Measurements from ENCODE around the gene DOCK11.

DNA sequence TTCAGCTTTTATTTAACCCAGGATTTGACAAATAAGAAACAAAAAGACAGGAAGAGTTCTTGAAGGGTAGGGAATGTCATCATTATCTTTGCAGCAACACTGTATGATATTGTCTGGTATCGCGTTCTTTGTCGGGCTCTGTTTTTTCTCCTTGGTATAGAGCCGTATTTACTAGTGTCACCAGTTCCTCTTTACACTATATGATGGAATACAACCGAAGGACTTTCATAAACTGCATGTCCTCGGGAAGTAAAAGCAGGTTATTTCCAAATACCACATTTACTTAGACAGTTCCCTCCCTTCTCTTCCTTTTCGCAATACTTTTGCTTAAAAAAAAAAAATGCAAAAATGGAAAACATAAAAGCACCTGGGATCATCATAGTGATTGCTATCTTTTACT, 135.2 kb downstream of the DOCK11 start:
- TF ChIP-seq, protein P1, sequence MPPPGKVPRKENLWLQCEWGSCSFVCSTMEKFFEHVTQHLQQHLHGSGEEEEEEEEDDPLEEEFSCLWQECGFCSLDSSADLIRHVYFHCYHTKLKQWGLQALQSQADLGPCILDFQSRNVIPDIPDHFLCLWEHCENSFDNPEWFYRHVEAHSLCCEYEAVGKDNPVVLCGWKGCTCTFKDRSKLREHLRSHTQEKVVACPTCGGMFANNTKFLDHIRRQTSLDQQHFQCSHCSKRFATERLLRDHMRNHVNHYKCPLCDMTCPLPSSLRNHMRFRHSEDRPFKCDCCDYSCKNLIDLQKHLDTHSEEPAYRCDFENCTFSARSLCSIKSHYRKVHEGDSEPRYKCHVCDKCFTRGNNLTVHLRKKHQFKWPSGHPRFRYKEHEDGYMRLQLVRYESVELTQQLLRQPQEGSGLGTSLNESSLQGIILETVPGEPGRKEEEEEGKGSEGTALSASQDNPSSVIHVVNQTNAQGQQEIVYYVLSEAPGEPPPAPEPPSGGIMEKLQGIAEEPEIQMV (tag; conservative IDR thresholded peaks at IDR 0.05; ENCODE audit: low read depth) = no peak
- TF ChIP-seq POLR2H (tag; IDR thresholded peaks at IDR 0.05; ENCODE audit: low read depth) = no peak
